Muscle layer of colon (tissue), 2 donors: Measurements from ENCODE around the gene MTAP.

Source experiments
- H3K27ac ChIP-seq: one replicate; pipeline ENCODE4 v1.7.0; 2013; ENCODE audit warnings: low read depth, mild to moderate bottlenecking, low read length, moderate library complexity
- H3K27me3 ChIP-seq, 2 donors: one replicate each; pipeline ENCODE4 v1.7.0; 2013; ENCODE audit warnings: low read length in 2 of 2, mild to moderate bottlenecking in 2 of 2; ENCODE audit not compliant: insufficient read depth in 2 of 2, control insufficient read depth in 1 of 2
- H3K36me3 ChIP-seq: one replicate; pipeline ENCODE4 v1.7.0; 2013; ENCODE audit warnings: mild to moderate bottlenecking, low read length; ENCODE audit not compliant: insufficient read depth
- H3K4me1 ChIP-seq: one replicate; pipeline ENCODE4 v1.7.0; 2013; ENCODE audit warnings: mild to moderate bottlenecking, low read length; ENCODE audit not compliant: insufficient read depth
- H3K4me3 ChIP-seq, 2 donors: one replicate each; pipeline ENCODE4 v1.7.0; 2013; ENCODE audit warnings: low read length in 2 of 2, low read depth in 1 of 2, mild to moderate bottlenecking in 1 of 2, moderate library complexity in 1 of 2
- H3K9ac ChIP-seq: one replicate; pipeline ENCODE4 v1.7.0; 2013; ENCODE audit warnings: low read length
- H3K9me3 ChIP-seq: one replicate; pipeline ENCODE4 v1.7.0; 2013; ENCODE audit warnings: mild to moderate bottlenecking, low read length
- donor health status: abdominal sarcoma.
- donor health status: Adenocarcinoma of cecum.

Gene MTAP

GRCh38 chr9:21806644-21807043, 4.2 kb downstream of the MTAP start:
- H3K36me3 ChIP-seq: peaks cover 3% of the 10 kb centered on the region
- H3K9ac ChIP-seq: no peak overlapping the region
- no peak overlapping the region for H3K4me3 ChIP-seq
- peaks cover 38% of the 10 kb centered on the region for H3K4me1 ChIP-seq
- no peak overlapping the region for H3K27ac ChIP-seq
- no peaks in the 10 kb centered on the region for H3K9me3 ChIP-seq
- no peaks in the 10 kb centered on the region for H3K27me3 ChIP-seq

GRCh38 chr9:21810388-21810787, 8.0 kb downstream of the MTAP start:
- Histone ChIP-seq H3K4me1 (peaks cover 29% of the 10 kb centered on the region), H3K4me3 (no peak overlapping the region), H3K9ac (no peak overlapping the region), H3K9me3 (no peaks in the 10 kb centered on the region), H3K27me3 (no peaks in the 10 kb centered on the region), H3K36me3 (peaks cover 8% of the 10 kb centered on the region), H3K27ac (no peak overlapping the region)

- no peak overlapping the region for H3K9ac ChIP-seq
- H3K9me3 ChIP-seq: no peaks in the 10 kb centered on the region
- H3K27ac ChIP-seq: no peak overlapping the region
- H3K36me3 ChIP-seq: peaks cover 13% of the 10 kb centered on the region
- H3K4me3 ChIP-seq: no peak overlapping the region
- no peaks in the 10 kb centered on the region for H3K27me3 ChIP-seq
- peaks cover 24% of the 10 kb centered on the region for H3K4me1 ChIP-seq
These were observed 8.4 kb downstream of the MTAP start for GRCh38 chr9:21810881-21811280.

GRCh38 chr9:21811914-21812313, 9.5 kb downstream of the MTAP start:
- peaks cover 23% of the 10 kb centered on the region for H3K4me1 ChIP-seq
- H3K9ac ChIP-seq: no peak overlapping the region
- no peak overlapping the region for H3K4me3 ChIP-seq
- H3K9me3 ChIP-seq: no peaks in the 10 kb centered on the region
- no peaks in the 10 kb centered on the region for H3K27me3 ChIP-seq
- no peak overlapping the region for H3K27ac ChIP-seq
- peaks cover 21% of the 10 kb centered on the region for H3K36me3 ChIP-seq

GRCh38 chr9:21812415-21812814, 10.0 kb downstream of the MTAP start:
- no peaks in the 10 kb centered on the region for H3K9me3 ChIP-seq
- H3K27ac ChIP-seq: no peak overlapping the region
- H3K4me1 ChIP-seq: peaks cover 23% of the 10 kb centered on the region
- peaks cover 26% of the 10 kb centered on the region for H3K36me3 ChIP-seq
- H3K27me3 ChIP-seq: no peaks in the 10 kb centered on the region
- no peak overlapping the region for H3K4me3 ChIP-seq
- H3K9ac ChIP-seq: no peak overlapping the region

- Histone ChIP-seq H3K9me3 (no peaks in the 10 kb centered on the region), H3K27ac (no peak overlapping the region), H3K4me1 (peaks cover 23% of the 10 kb centered on the region), H3K9ac (no peak overlapping the region), H3K4me3 (no peak overlapping the region), H3K27me3 (no peaks in the 10 kb centered on the region), H3K36me3 (peaks cover 29% of the 10 kb centered on the region)
These were observed 10.6 kb downstream of the MTAP start for GRCh38 chr9:21812946-21813568.

- no peak overlapping the region for H3K4me3 ChIP-seq
- H3K27ac ChIP-seq: no peak overlapping the region
These were observed 11.4 kb downstream of the MTAP start for GRCh38 chr9:21813575-21814473.

GRCh38 chr9:21815643-21816042, 13.2 kb downstream of the MTAP start:
- Histone ChIP-seq H3K27ac (no peak overlapping the region), H3K36me3 (peaks cover 29% of the 10 kb centered on the region)

More at GRCh38 chr9:21813575-21814473, 11.4 kb downstream of the MTAP start:
- Histone ChIP-seq H3K9me3 (no peaks in the 10 kb centered on the region), H3K9ac (no peak overlapping the region), H3K27me3 (no peaks in the 10 kb centered on the region), H3K4me1 (peaks cover 23% of the 10 kb centered on the region), H3K36me3 (peaks cover 29% of the 10 kb centered on the region)

GRCh38 chr9:21817176-21817575, 14.7 kb downstream of the MTAP start:
- peaks cover 13% of the 10 kb centered on the region for H3K4me1 ChIP-seq
- no peaks in the 10 kb centered on the region for H3K27me3 ChIP-seq
- H3K9me3 ChIP-seq: no peaks in the 10 kb centered on the region
- H3K36me3 ChIP-seq: peaks cover 21% of the 10 kb centered on the region
- H3K9ac ChIP-seq: no peak overlapping the region
- no peak overlapping the region for H3K4me3 ChIP-seq
- no peak overlapping the region for H3K27ac ChIP-seq

More at GRCh38 chr9:21815643-21816042, 13.2 kb downstream of the MTAP start:
- H3K27me3 ChIP-seq: no peaks in the 10 kb centered on the region
- no peak overlapping the region for H3K4me3 ChIP-seq
- no peaks in the 10 kb centered on the region for H3K9me3 ChIP-seq
- H3K4me1 ChIP-seq: peaks cover 15% of the 10 kb centered on the region
- no peak overlapping the region for H3K9ac ChIP-seq

- Histone ChIP-seq H3K4me1 (no peaks in the 10 kb centered on the region), H3K9ac (no peak overlapping the region), H3K4me3 (no peak overlapping the region), H3K27me3 (no peaks in the 10 kb centered on the region), H3K36me3 (peaks cover 21% of the 10 kb centered on the region), H3K27ac (no peak overlapping the region), H3K9me3 (no peaks in the 10 kb centered on the region)
These were observed 23.2 kb downstream of the MTAP start for GRCh38 chr9:21825637-21826036.

- H3K27me3 ChIP-seq: no peaks in the 10 kb centered on the region
- no peak overlapping the region for H3K9ac ChIP-seq
- H3K36me3 ChIP-seq: peaks cover 28% of the 10 kb centered on the region
- no peak overlapping the region for H3K4me3 ChIP-seq
- peaks cover 8% of the 10 kb centered on the region for H3K4me1 ChIP-seq
- H3K9me3 ChIP-seq: no peaks in the 10 kb centered on the region
- no peak overlapping the region for H3K27ac ChIP-seq
These were observed 26.5 kb downstream of the MTAP start for GRCh38 chr9:21828853-21829410.
